GF-D8 (cell line): ENCODE measurements around the gene C19orf33.
"Not testable (repeated sequence)": the region's sequence is repeated elsewhere in the genome, so short reads cannot be mapped to it uniquely, and the experiment has no call there.

ENCODE experiments used
- DNase-seq: peaks from one replicate; lab custom pipeline; 2025; lab: John Stamatoyannopoulos, UW

Gene C19orf33

GRCh38 chr19:38303517-38304351 lies at the start of gene C19orf33:
Gene C19orf33, plus strand, starts transcription at chr19:38304251. Its CDS starts 11 bp downstream, at chr19:38304262.
- no peak for DNase-seq

- DNase-seq: no peak
These were observed 48.6 kb upstream of the C19orf33 start for GRCh38 chr19:38255383-38256014.

GRCh38 chr19:38261942-38262341 lies 42.1 kb upstream of the C19orf33 start:
- not testable (repeated sequence) for DNase-seq

GRCh38 chr19:38262585-38263268 lies 41.3 kb upstream of the C19orf33 start:
- DNase-seq: no peak

GRCh38 chr19:38263689-38264485 lies 40.2 kb upstream of the C19orf33 start:
- DNase-seq: peak; percentile 68

- peak; percentile 38 for DNase-seq
These were observed 39.4 kb upstream of the C19orf33 start, which contains the start of gene SPINT2 for GRCh38 chr19:38264486-38265212. Gene SPINT2, plus strand, starts transcription at chr19:38264573. Its CDS starts 320 bp downstream, at chr19:38264893.

GRCh38 chr19:38265213-38265861 lies 38.7 kb upstream of the C19orf33 start:
- DNase-seq: peak; percentile 71

- no peak for DNase-seq
These were observed 38.1 kb upstream of the C19orf33 start for GRCh38 chr19:38265921-38266429.

- DNase-seq: no peak
These were observed 37.0 kb upstream of the C19orf33 start for GRCh38 chr19:38266981-38267597.

- no peak for DNase-seq
These were observed 36.1 kb upstream of the C19orf33 start for GRCh38 chr19:38267761-38268483.

- DNase-seq: no peak
These were observed 35.5 kb upstream of the C19orf33 start for GRCh38 chr19:38268539-38268938.

- DNase-seq: no peak
These were observed 33.4 kb upstream of the C19orf33 start for GRCh38 chr19:38270587-38271167.

- DNase-seq: no peak
These were observed 30.6 kb upstream of the C19orf33 start for GRCh38 chr19:38273499-38273898.

GRCh38 chr19:38274739-38275138 lies 29.3 kb upstream of the C19orf33 start:
- DNase-seq: no peak

- DNase-seq: no peak
These were observed 27.0 kb upstream of the C19orf33 start for GRCh38 chr19:38276942-38277517.

GRCh38 chr19:38277549-38277948 lies 26.5 kb upstream of the C19orf33 start:
- no peak for DNase-seq

GRCh38 chr19:38277969-38278680 lies 25.9 kb upstream of the C19orf33 start:
- no peak for DNase-seq

- DNase-seq: no peak
These were observed 25.3 kb upstream of the C19orf33 start for GRCh38 chr19:38278751-38279150.
